A673 (cell line): ENCODE data around the gene MSMO1. TPM values are rescaled to one million over a fixed set of nuclear protein-coding genes. Genes with fewer than 3 reads are reported as not detected.

Experiments
- BruUV-seq: library from RNA; stranded (reverse); fragments of 400-500 nt; replicated peaks from 2 replicates; lab custom pipeline; 2021; lab: Mats Ljungman, UMichigan
- CTCF ChIA-PET: fragments of 300-600 bp; sonication (Branson Sonifier 250); formaldehyde crosslinking; loops from one replicate; lab custom pipeline; 2022; ENCODE audit warnings: antibody characterized with exemption; lab: Charles Lee
- POLR2A ChIA-PET: fragments of 300-600 bp; sonication (Branson Sonifier 250); formaldehyde crosslinking; loops from one replicate; lab custom pipeline; 2022; ENCODE audit warnings: antibody characterized with exemption; ENCODE audit not compliant: low non-redundant PET; lab: Charles Lee
- DNase-seq: peaks from one replicate; pipeline ENCODE4 v3.0.0-alpha.2; 2015; ENCODE audit warnings: low spot score
- H3K27ac ChIP-seq: fragments of 200-600 bp; sonication (generic); 2 replicates; pipeline ENCODE4 v1.5.1; 2016; ENCODE audit warnings: mixed run types, low read depth, mild to moderate bottlenecking, mixed read lengths, antibody characterized with exemption, low read length; ENCODE audit not compliant: poor library complexity, severe bottlenecking
- H3K27me3 ChIP-seq: fragments of 200-600 bp; sonication (generic); replicated peaks from 2 replicates; pipeline ENCODE4 v1.6.1; 2017; ENCODE audit warnings: mixed run types, low read depth, mild to moderate bottlenecking, mixed read lengths, antibody characterized with exemption, low read length; ENCODE audit not compliant: insufficient read depth, poor library complexity
- H3K36me3 ChIP-seq: fragments of 200-600 bp; sonication (generic); 2 replicates; pipeline ENCODE4 v1.6.1; 2016; ENCODE audit warnings: mixed run types, mild to moderate bottlenecking, mixed read lengths, antibody characterized with exemption, low read length; ENCODE audit not compliant: insufficient read depth, poor library complexity, severe bottlenecking
- H3K4me1 ChIP-seq: fragments of 200-600 bp; sonication (generic); 2 replicates; pipeline ENCODE4 v1.6.1; 2017; ENCODE audit warnings: mixed run types, mild to moderate bottlenecking, mixed read lengths, antibody characterized with exemption, low read length; ENCODE audit not compliant: insufficient read depth, poor library complexity, severe bottlenecking
- H3K4me3 ChIP-seq: fragments of 200-600 bp; sonication (generic); 2 replicates; pipeline ENCODE4 v1.5.1; 2016; ENCODE audit warnings: low read depth, mixed run types, mild to moderate bottlenecking, mixed read lengths, low read length; ENCODE audit not compliant: poor library complexity, severe bottlenecking
- H3K9me3 ChIP-seq: fragments of 200-600 bp; sonication (generic); 2 replicates; pipeline ENCODE4 v1.6.1; 2016; ENCODE audit warnings: mixed run types, low read depth, mild to moderate bottlenecking, mixed read lengths, antibody characterized with exemption, low read length; ENCODE audit not compliant: poor library complexity, severe bottlenecking
- EZH2 ChIP-seq: fragments of 200-600 bp; sonication (generic); IDR thresholded peaks from 2 replicates; pipeline ENCODE4 v1.6.1; 2017; ENCODE audit warnings: borderline replicate concordance, low read depth, mild to moderate bottlenecking, mixed read lengths, antibody characterized with exemption, low read length; ENCODE audit not compliant: poor library complexity, severe bottlenecking
- intact Hi-C: fragments of 100-400 bp; cut with micrococcal nuclease; formaldehyde crosslinking; loops from one replicate; pipeline ENCODE4 v1.10.0; 2022; ENCODE audit not compliant: unreplicated experiment
- total RNA-seq: library from RNA; stranded (reverse); gene quantifications from 2 replicates; pipeline ENCODE4 v1.2.3, GENCODE V29; 2021
- TF ChIP-seq, protein P1 (sequence below): fragments of 300-800, 200-600 bp; sonication (generic); conservative IDR thresholded peaks from 2 replicates; pipeline ENCODE4 v1.5.1; 2017; ENCODE audit warnings: low read depth, mild to moderate bottlenecking, antibody characterized with exemption, low read length, moderate library complexity, mixed read lengths

MSMO1 gene
- total RNA-seq, 1 experiment from 2014 or later: 137 TPM

DNA sequence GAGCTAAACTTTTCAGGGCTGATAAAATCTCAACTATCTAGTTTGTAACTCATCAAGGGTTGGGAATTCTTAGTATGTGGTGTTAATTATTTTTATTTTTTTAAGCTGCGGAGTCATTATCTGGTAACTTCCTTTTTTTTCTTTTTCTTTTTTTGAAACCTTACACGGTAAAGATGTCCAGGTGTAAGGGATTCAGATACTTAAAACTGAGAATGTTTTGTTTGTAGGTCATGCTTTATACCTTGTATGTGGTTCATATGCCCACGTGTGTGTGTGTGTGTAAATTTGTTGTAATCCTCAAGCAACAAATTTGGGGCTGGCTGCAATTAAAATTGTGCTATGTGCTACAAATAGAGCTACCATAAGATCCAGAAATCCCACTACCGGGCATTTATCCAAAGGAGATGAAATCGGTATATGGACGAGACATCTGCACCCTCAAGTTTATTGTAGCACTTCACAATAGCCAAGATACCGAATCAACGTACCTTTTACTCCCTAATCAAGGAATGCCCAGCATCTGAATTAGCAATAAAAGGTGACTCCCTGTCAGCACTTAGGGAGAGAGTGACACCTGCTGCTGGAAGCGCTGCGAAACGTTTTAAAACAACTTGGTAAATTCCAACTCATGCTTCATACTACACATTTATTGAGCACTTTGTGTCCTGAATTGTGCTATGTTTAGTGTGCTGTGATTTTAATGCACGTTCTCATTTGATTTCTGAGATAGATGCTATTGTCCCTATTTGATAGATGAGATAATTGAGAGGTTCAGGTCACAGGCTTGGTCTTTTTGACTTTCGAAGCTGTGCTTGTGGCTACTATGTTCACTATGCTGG lies 16.1 kb downstream of the MSMO1 start:
- Histone ChIP-seq H3K27ac (no peak overlapping the region), H3K36me3 (peaks cover 55% of the 10 kb centered on the region), H3K27me3 (no peaks in the 10 kb centered on the region), H3K4me1 (no peaks in the 10 kb centered on the region), H3K9me3 (no peaks in the 10 kb centered on the region), H3K4me3 (no peak overlapping the region)
- no TSS peak for BruUV-seq
- no peak for TF ChIP-seq EZH2
- TF ChIP-seq, protein P1, sequence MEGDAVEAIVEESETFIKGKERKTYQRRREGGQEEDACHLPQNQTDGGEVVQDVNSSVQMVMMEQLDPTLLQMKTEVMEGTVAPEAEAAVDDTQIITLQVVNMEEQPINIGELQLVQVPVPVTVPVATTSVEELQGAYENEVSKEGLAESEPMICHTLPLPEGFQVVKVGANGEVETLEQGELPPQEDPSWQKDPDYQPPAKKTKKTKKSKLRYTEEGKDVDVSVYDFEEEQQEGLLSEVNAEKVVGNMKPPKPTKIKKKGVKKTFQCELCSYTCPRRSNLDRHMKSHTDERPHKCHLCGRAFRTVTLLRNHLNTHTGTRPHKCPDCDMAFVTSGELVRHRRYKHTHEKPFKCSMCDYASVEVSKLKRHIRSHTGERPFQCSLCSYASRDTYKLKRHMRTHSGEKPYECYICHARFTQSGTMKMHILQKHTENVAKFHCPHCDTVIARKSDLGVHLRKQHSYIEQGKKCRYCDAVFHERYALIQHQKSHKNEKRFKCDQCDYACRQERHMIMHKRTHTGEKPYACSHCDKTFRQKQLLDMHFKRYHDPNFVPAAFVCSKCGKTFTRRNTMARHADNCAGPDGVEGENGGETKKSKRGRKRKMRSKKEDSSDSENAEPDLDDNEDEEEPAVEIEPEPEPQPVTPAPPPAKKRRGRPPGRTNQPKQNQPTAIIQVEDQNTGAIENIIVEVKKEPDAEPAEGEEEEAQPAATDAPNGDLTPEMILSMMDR: peak; percentile 39; the same call in 1 of the 2 replicates
- DNase-seq: no peak
- intact Hi-C loops: loop anchor here (2.0 kb wide), 1 partner anchor 213 kb away; no protein-coding TSS in a partner anchor
- POLR2A ChIA-PET: interaction anchor here (0.6 kb wide), 1 partner anchor 38 kb away, joined by 3 read pairs; no protein-coding TSS in a partner anchor
- CTCF ChIA-PET: interaction anchor here (1.4 kb wide), 1 partner anchor 212 kb away, joined by 5 read pairs; no protein-coding TSS in a partner anchor

DNA sequence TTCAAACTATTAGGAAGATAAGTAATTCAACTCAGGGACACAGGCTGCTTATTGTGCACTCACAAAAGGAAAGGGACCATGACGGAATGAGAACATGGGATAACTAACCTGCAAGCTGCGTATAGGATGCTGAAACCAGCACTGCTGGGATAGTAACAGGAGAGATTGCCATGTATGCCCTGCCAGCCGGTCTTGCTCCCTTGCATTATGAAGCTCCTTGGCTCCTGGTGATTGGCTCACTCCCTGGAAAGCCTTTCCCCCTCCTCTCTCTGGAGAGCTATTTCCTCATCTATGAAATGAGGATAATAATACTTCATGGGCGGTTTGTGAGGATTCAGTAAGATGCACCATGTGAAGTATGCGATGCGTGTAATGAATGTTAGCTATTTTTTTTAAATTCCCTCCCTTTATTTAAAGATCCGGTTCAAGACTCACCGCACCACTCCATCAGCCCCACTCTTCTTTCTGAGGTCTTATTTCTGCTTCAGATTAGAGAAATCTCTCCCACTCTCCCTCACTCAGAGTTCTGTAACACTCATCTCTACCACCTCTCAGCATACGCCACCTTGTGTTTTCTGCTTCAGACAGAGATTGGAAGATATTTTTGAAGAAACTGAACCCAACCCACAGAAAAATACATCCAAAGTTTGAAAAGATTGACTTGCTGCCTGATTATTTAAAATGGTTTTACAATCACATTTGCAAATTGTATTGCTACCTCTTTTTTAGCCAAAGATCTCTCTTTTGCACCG lies 18.4 kb downstream of the MSMO1 start:
- TF ChIP-seq, protein P1: peak; percentile 34; the same call in 1 of the 2 replicates
- TF ChIP-seq EZH2: no peak
- ChIA-PET CTCF (no interaction called here), POLR2A (interaction anchor here (0.6 kb wide), 1 partner anchor 267 kb away, joined by 4 read pairs; no protein-coding TSS in a partner anchor)
- Histone ChIP-seq H3K4me1 (no peaks in the 10 kb centered on the region), H3K4me3 (no peak overlapping the region), H3K9me3 (no peaks in the 10 kb centered on the region), H3K36me3 (peaks cover 32% of the 10 kb centered on the region), H3K27me3 (no peaks in the 10 kb centered on the region), H3K27ac (no peak overlapping the region)
- DNase-seq: no peak
- intact Hi-C loops: no loop called here
- no TSS peak for BruUV-seq

DNA sequence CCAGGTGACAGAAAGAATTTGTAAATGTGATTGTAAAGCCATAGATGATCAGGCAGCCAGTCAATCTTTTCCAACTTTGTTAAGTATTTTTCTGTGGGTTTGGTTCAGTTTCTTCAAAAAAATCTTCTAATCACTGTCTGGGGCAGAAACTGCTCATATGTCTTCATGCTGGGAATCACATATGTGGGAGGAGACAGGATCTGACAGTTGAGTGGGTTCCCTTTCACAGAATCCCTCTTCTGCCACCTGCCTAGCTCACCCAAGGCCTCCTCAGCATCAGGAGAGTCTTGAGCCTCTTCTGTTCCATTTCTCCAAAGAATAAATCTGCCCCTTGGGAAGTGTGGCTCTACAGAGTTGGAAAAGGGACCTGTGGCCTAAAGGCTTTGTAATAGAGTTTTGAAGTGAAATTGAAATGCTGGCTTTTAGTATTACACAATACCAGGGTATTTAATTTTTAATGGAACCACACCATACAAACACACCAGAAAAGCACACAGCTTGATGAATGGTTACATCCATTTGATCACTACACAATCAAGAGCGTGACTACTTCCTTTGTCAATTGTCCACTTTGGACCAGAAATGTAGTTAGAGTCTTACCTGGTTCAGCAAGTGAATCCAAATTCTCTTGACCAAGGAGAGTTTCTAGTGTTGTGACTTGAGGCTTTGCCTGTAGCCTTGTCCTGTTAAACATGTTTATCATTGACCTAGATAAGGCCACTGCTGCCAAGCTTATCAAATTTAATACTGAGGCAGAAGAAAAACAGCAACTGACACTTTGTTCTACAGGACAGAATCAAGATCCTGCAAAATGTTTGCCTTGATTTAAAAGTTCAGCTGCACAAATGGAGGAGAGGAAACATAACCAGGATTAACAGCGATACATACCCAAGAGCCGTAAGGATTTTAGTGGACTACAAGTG lies 20.4 kb downstream of the MSMO1 start:
- no TSS peak for BruUV-seq
- no peaks in the 10 kb centered on the region for H3K27me3 ChIP-seq
- ChIA-PET CTCF (no interaction called here), POLR2A (no interaction called here)
- H3K27ac ChIP-seq: no peak overlapping the region
- DNase-seq: no peak
- no peaks in the 10 kb centered on the region for H3K9me3 ChIP-seq
- intact Hi-C loops: no loop called here
- peaks cover 11% of the 10 kb centered on the region for H3K36me3 ChIP-seq
- H3K4me1 ChIP-seq: no peaks in the 10 kb centered on the region
- H3K4me3 ChIP-seq: no peak overlapping the region
- TF ChIP-seq EZH2: no peak
- TF ChIP-seq, protein P1: no peak
